PC-3 (cell line): ENCODE results near the gene ADRM1.

Experiments used
- EZH2 ChIP-seq: fragments of 300-600 bp; sonication (generic); IDR thresholded peaks from one replicate; pipeline ENCODE4 v1.6.1; 2017; ENCODE audit warnings: antibody characterized with exemption, mild to moderate bottlenecking, low read length; ENCODE audit not compliant: unreplicated experiment
- EZH2phosphoT487 ChIP-seq: fragments of 300-600 bp; sonication (generic); IDR thresholded peaks from 2 replicates; pipeline ENCODE4 v1.6.1; 2018; ENCODE audit warnings: mild to moderate bottlenecking, antibody characterized with exemption, low read length, borderline replicate concordance
- TF ChIP-seq, protein P1 (sequence below): fragments of 300-600 bp; sonication (generic); conservative IDR thresholded peaks from 2 replicates; pipeline ENCODE4 v1.5.1; 2017; ENCODE audit warnings: antibody characterized with exemption, low read depth, mild to moderate bottlenecking, low read length

DNA sequence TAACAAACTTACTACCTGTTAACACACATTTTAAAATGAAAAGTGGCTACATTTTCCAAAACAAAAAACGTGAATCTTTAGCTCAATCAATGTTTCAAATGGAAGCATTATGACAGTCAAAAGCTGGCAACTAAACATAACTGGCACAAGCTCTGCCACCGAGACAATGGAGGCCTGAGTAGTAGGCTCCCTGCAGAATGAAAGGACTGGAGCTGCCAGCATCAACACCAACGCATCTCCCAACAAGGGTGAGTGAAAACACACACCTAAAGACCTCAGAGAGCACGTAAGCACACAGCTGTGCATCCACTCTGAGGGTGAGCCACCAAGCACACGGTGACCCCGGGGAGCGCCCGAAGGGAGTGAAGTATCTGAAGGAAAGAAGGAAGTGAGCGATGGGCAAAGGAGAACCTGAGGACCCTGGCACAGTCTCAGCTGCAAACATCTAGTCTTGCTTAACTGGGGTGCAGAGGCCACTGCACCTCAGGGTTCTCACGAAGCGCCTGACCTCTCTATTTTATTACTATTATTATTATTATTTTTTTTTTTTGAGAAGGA, 1.6 kb upstream of the ADRM1 start:
- TF ChIP-seq, protein P1, sequence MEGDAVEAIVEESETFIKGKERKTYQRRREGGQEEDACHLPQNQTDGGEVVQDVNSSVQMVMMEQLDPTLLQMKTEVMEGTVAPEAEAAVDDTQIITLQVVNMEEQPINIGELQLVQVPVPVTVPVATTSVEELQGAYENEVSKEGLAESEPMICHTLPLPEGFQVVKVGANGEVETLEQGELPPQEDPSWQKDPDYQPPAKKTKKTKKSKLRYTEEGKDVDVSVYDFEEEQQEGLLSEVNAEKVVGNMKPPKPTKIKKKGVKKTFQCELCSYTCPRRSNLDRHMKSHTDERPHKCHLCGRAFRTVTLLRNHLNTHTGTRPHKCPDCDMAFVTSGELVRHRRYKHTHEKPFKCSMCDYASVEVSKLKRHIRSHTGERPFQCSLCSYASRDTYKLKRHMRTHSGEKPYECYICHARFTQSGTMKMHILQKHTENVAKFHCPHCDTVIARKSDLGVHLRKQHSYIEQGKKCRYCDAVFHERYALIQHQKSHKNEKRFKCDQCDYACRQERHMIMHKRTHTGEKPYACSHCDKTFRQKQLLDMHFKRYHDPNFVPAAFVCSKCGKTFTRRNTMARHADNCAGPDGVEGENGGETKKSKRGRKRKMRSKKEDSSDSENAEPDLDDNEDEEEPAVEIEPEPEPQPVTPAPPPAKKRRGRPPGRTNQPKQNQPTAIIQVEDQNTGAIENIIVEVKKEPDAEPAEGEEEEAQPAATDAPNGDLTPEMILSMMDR, result no peak
- TF ChIP-seq EZH2phosphoT487, result no peak
- TF ChIP-seq EZH2, result no peak
